Measurements from ENCODE around the gene RAB6B.
"Not testable (repeated sequence)": the region's sequence is repeated elsewhere in the genome, so short reads cannot be mapped to it uniquely, and the experiment has no call there.

- TF ChIP-seq POLR2A, CTCF (IDR thresholded peaks at IDR 0.05): not testable (repeated sequence)
Measured at GRCh38 chr3:133780756-133781155, 114.9 kb downstream of the RAB6B start.
